AG04450 (cell line): ENCODE data around the gene UBASH3A. TPM values are rescaled to one million over a fixed set of nuclear protein-coding genes. Genes with fewer than 3 reads are reported as not detected.

Experiments used
- CTCF ChIA-PET: fragments of 300-600, 350-600 bp; formaldehyde crosslinking; extraction: SDS; loops from one replicate; lab custom pipeline; 2022; ENCODE audit warnings: antibody characterized with exemption, inconsistent platforms; lab: Charles Lee
- POLR2A ChIA-PET: fragments of 350-600 bp; formaldehyde crosslinking; extraction: SDS; loops from one replicate; lab custom pipeline; 2021; ENCODE audit warnings: antibody characterized with exemption, inconsistent platforms; lab: Yijun Ruan, JAX
- DNase-seq: peaks from one replicate; pipeline ENCODE4 v3.0.0-alpha.2; 2011; ENCODE audit warnings: low read depth, low spot score
- H3K27ac ChIP-seq: one replicate; pipeline ENCODE4 v1.5.1; 2012; ENCODE audit warnings: low read depth, low read length, control low read depth
- H3K27me3 ChIP-seq: one replicate; pipeline ENCODE4 v1.6.0; 2012; ENCODE audit warnings: low read length; ENCODE audit not compliant: control insufficient read depth, insufficient read depth
- H3K4me3 ChIP-seq: 2 replicates; pipeline ENCODE4 v1.5.1; 2011; ENCODE audit warnings: mild to moderate bottlenecking, low read depth, low read length, control low read depth
- H3K9me3 ChIP-seq: 2 replicates; pipeline ENCODE4 v1.5.1; 2012; ENCODE audit warnings: low read length; ENCODE audit not compliant: control insufficient read depth, insufficient read depth
- polyA plus RNA-seq: library from polyadenylated mRNA; depleted of rRNA; stranded (reverse); fragments of >200 nt; gene quantifications from 2 replicates; pipeline ENCODE4 v1.2.3, GENCODE V29; 2011
- TF ChIP-seq, protein P1 (sequence below): IDR thresholded peaks from 2 replicates; pipeline ENCODE4 v1.5.1; 2011; ENCODE audit warnings: low read depth, low read length, control low read depth, inconsistent platforms

Gene UBASH3A
- polyA plus RNA-seq, 1 experiment = not detected

DNA sequence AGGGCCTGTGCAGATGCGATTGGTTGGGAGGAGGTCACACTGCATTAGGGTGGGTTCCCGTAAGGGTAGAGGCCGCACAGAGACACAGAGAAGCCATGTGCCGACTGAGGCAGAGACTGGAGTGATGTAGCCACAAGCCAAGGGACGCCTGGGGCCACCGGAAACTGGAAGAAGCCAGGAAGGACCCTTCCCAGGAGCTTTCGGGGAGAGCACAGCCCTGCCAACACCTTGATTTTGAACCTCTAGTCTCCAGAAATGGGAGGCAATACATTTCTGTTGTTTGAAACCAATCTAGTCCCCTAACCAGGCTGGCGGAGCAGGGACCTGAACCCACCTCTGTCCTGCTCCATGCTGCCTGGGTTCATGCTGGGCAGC, 10.8 kb downstream of the UBASH3A start:
- POLR2A ChIA-PET = no interaction called here
- H3K4me3 ChIP-seq = no peak overlapping the region
- CTCF ChIA-PET = no interaction called here
- TF ChIP-seq, protein P1, sequence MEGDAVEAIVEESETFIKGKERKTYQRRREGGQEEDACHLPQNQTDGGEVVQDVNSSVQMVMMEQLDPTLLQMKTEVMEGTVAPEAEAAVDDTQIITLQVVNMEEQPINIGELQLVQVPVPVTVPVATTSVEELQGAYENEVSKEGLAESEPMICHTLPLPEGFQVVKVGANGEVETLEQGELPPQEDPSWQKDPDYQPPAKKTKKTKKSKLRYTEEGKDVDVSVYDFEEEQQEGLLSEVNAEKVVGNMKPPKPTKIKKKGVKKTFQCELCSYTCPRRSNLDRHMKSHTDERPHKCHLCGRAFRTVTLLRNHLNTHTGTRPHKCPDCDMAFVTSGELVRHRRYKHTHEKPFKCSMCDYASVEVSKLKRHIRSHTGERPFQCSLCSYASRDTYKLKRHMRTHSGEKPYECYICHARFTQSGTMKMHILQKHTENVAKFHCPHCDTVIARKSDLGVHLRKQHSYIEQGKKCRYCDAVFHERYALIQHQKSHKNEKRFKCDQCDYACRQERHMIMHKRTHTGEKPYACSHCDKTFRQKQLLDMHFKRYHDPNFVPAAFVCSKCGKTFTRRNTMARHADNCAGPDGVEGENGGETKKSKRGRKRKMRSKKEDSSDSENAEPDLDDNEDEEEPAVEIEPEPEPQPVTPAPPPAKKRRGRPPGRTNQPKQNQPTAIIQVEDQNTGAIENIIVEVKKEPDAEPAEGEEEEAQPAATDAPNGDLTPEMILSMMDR = no peak
- no peaks in the 10 kb centered on the region; the same call in 1 of the 2 replicates for H3K9me3 ChIP-seq
- H3K27me3 ChIP-seq = no peaks in the 10 kb centered on the region
- DNase-seq = no peak
- H3K27ac ChIP-seq = no peak overlapping the region

DNA sequence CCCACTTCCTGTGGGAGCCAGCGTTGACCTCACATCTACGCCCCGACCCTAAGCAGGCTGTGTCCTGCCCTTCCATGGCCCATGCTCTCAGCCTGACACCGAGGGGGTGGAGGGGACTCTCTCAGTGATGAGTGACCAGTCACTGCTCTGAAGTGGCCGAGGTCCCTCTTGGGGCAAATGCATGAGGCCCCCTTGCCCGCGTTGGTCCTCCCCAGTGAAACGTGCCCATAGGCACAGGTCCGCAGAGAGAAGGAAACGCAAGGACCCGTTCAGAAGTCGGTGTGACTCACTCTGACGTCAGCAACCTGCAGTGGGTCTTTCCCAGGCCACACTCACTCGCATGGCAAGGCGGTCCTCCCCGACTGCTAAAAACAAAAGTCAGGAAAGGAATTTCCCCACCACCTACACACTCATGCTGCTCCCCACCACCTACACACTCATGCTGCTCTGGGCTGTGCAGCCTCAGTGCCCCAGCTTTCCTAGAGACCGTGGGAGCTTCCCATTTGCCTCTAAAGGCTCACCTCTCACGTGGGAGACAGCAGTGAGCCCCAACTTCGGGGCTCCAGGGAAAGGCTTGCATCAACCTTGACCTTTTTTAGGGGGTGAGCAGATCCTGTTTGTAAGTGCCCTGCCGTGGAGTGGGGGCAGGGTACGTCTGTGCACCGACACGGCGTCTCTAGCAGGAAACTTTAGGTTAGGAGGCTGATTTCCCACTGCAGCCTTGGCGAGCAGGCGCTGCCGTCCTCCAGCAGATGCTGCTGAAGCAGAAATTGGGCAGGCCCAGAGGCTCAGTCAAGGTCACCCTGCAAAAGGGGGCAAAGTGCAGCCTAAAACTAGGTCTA, 11.4 kb downstream of the UBASH3A start:
- H3K27ac ChIP-seq = no peak overlapping the region
- ChIA-PET CTCF (no interaction called here), POLR2A (no interaction called here)
- H3K9me3 ChIP-seq = no peaks in the 10 kb centered on the region; the same call in 1 of the 2 replicates
- no peak for DNase-seq
- no peaks in the 10 kb centered on the region for H3K27me3 ChIP-seq
- TF ChIP-seq, protein P1 = no peak
- no peak overlapping the region for H3K4me3 ChIP-seq

DNA sequence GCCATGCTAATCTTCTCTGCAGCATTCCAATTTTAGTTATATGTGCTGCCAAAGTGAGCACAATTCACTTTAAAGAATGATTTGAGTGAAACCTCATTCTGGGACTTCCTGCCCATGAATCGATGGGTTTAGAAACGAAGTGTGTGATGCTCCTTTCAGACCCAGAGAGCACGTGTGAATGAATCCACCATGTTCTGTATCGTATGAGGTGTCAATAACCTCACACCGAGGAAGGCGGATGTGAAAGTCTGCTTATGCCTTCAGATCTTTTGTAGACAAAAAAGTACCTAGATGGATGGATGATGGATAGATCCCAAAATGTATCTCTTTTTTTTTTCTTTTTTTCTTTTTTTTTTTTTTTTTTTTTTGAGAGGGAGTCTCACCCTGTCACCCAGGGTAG, 13.8 kb downstream of the UBASH3A start:
- ChIA-PET POLR2A (no interaction called here), CTCF (no interaction called here)
- no peaks in the 10 kb centered on the region; the same call in 1 of the 2 replicates for H3K9me3 ChIP-seq
- no peak for DNase-seq
- no peak overlapping the region for H3K27ac ChIP-seq
- TF ChIP-seq, protein P1 = no peak
- no peaks in the 10 kb centered on the region for H3K27me3 ChIP-seq
- H3K4me3 ChIP-seq = no peak overlapping the region

DNA sequence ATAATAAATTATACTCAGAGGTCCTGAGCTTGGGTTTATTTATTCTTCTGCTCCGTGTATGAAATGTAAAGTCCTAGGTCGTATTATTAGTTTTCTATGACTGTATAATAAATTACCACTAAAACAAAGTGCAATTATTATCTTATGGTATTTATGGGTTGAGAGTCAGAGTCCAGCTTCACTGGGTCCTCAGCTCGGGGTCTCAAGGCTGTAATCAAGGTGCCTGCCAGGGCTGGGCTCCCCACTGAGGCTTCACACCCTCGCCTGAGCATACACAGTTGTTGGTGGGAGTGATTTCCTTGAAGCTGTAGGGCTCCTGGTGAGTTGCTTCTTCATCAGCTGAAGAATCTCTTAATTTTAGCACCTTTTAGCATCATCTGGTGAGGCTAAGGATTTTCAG, 15.2 kb downstream of the UBASH3A start:
- Histone ChIP-seq H3K27me3 (peaks cover 2% of the 10 kb centered on the region), H3K27ac (no peak overlapping the region), H3K9me3 (no peaks in the 10 kb centered on the region; the same call in 1 of the 2 replicates), H3K4me3 (no peak overlapping the region)
- POLR2A ChIA-PET = no interaction called here
- TF ChIP-seq, protein P1 = no peak
- CTCF ChIA-PET = interaction anchor here (0.7 kb wide), 1 partner anchor 280 kb away, joined by 3 read pairs; no protein-coding TSS in a partner anchor
- no peak for DNase-seq

DNA sequence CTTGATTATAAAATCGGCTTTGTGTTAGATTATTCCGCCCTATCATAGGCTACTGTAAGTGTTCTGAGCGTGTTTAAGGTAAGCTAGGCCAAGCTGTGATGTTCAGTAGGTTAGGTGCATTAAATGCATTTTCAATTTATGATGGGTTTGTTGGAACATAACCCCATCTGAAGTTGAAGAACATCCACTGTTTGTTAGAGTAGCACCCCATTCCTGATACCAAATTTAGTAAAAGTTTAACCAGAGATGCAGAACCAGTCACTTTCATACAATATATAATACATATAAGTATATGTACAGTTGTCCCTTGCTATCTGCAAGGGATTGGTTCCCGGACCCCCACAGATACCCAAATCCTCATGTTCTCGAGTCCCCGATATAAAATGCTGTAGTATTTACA, 16.1 kb downstream of the UBASH3A start:
- no peak for DNase-seq
- H3K27ac ChIP-seq = no peak overlapping the region
- ChIA-PET CTCF (no interaction called here), POLR2A (no interaction called here)
- no peak overlapping the region for H3K4me3 ChIP-seq
- no peaks in the 10 kb centered on the region; the same call in 1 of the 2 replicates for H3K9me3 ChIP-seq
- TF ChIP-seq, protein P1 = no peak
- peaks cover 3% of the 10 kb centered on the region for H3K27me3 ChIP-seq
